ENCODE data around the gene DOCK1. TPM values are rescaled to one million over a fixed set of nuclear protein-coding genes. Genes with fewer than 3 reads are reported as not detected.

The DOCK1 gene
- total RNA-seq, 2 experiments from 2014 or later: 0.75 to 0.81 TPM

DNA sequence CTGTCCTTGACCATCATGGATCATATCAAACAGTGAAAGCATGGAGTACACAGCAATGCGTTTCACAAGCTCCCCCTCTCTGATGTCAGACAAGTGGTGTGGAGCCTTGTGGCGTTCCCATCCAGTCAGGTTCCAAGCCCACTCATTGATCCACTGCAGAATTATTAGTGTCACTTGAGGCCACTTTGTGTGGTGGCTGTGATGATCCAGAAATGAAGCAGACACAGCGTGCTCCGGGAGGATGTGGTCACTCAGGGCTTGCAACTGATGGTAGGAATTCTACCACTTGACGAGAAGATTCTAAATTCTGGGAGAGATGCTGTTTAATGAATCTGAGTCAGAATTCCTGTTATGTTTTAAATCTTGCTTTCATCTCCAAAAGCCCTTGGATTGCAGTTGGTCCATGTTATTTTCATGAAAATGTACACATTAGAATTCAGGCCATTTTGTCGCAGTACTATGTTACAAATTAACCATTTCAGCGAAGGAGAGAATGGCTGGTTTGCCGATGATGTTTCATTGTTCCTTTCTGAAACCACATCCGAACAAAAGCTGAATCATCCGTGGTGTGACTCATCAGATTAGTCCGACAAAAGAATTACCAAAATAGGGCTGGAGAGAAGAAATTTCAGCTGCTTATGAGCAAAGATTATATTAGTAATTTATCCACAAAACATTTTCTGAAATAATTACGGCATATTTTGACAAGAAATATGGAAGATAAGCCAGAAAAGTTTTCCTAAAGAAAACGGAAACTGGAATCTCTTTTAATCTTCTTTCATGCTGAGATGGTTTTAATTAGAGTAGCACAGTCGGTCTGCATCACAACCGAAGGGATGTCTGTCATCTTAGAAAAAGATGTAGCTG, 243.1 kb downstream of the DOCK1 start:
- intact Hi-C loops (cut with DNase I, micrococcal nuclease): no loop called here
- H3K9me3 Mint-ChIP-seq (ENCODE audit: low read depth): no peaks in the 10 kb centered on the region
- no peaks in the 10 kb centered on the region for H3K27me3 Mint-ChIP-seq
- ATAC-seq: no peak
- no peaks in the 10 kb centered on the region for H3K4me1 Mint-ChIP-seq
- H3K36me3 Mint-ChIP-seq (ENCODE audit: low read depth): no peaks in the 10 kb centered on the region
- CTCF ChIA-PET: no interaction called here
- no peak for DNase-seq
- H3K27ac Mint-ChIP-seq: no peak overlapping the region
- no peak overlapping the region for H3K4me3 Mint-ChIP-seq
- POLR2A ChIA-PET: no interaction called here

DNA sequence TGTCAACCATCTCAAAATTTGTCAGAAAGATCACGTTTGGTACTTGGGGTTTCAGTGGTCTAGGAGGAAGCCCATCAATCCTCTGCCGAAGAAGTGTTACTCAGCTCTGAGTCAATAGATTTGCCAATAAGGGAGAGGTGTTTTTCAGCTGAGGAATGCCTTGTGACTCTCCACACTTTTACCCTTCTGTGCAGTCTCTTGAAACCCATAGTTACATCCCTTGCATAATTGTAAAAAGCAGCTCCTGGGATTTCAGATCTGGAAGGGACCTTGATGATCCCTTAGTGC, 243.6 kb downstream of the DOCK1 start:
- Mint-ChIP-seq H3K9me3 (ENCODE audit: low read depth) (no peaks in the 10 kb centered on the region), H3K36me3 (ENCODE audit: low read depth) (no peaks in the 10 kb centered on the region), H3K27me3 (no peaks in the 10 kb centered on the region), H3K4me3 (no peak overlapping the region), H3K4me1 (no peaks in the 10 kb centered on the region), H3K27ac (no peak overlapping the region)
- POLR2A ChIA-PET: no interaction called here
- CTCF ChIA-PET: no interaction called here
- ATAC-seq: no peak
- no peak for DNase-seq
- intact Hi-C loops (cut with DNase I, micrococcal nuclease): no loop called here

DNA sequence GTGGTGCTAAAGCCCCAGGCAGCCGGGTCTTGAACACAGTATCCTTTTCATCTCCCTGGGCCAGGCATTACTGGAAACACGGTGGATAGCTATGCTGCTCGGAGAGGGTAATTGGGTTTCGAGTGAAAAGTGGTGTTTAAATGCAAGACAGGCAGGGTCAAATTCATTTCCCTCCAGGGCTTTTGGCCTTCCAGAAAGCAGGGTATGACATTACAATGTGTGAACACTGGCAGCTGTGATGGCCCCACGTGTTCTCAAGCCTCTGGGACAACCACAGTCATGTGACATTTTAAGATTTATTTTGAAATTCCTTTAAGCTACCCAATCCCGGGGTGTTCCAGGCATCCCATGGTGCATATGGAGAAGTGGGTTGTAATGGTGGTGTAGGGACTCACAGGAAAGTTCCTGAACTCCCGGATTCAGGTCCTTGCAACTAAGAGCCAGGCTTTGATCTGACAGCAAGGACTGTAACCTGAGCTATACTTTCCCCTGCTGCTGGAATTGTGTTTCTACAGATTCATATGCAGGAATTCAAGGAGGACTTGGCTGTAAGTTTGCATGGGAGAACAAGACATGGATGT, 244.4 kb downstream of the DOCK1 start:
- no peak for ATAC-seq
- POLR2A ChIA-PET: no interaction called here
- Mint-ChIP-seq H3K36me3 (ENCODE audit: low read depth) (no peaks in the 10 kb centered on the region), H3K4me3 (no peak overlapping the region), H3K9me3 (ENCODE audit: low read depth) (no peaks in the 10 kb centered on the region), H3K27ac (no peak overlapping the region), H3K4me1 (no peaks in the 10 kb centered on the region), H3K27me3 (no peaks in the 10 kb centered on the region)
- CTCF ChIA-PET: interaction anchor here (0.7 kb wide), 1 partner anchor 462 kb away, joined by 4 read pairs; no protein-coding TSS in a partner anchor
- no peak for DNase-seq
- intact Hi-C loops (cut with DNase I, micrococcal nuclease): no loop called here

DNA sequence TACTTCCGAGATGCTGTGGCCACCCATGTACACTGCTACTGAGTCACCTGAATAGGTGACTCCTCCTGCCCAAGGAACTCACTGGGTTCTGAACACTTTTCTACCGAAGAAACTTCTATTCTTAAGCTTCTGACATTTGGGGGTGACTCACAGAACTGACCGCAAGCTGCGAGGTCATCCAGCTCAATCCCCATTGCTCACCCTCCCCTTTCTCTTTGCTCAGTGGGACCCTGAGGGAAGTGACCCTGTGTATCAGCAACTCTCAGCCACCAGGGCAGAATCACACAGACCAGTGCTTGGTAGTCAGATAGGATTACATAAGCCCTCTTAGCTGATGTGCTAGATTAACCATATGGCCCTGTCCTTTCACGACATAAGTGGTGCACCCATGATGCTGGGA, 244.9 kb downstream of the DOCK1 start:
- H3K27me3 Mint-ChIP-seq: no peaks in the 10 kb centered on the region
- ChIA-PET CTCF (interaction anchor here (0.7 kb wide), 1 partner anchor 463 kb away, joined by 4 read pairs; no protein-coding TSS in a partner anchor), POLR2A (no interaction called here)
- no peaks in the 10 kb centered on the region for H3K9me3 Mint-ChIP-seq (ENCODE audit: low read depth)
- DNase-seq (no peak), ATAC-seq (no peak)
- intact Hi-C loops (cut with DNase I, micrococcal nuclease): no loop called here
- no peak overlapping the region for H3K27ac Mint-ChIP-seq
- no peaks in the 10 kb centered on the region for H3K4me1 Mint-ChIP-seq
- H3K36me3 Mint-ChIP-seq (ENCODE audit: low read depth): no peaks in the 10 kb centered on the region
- no peak overlapping the region for H3K4me3 Mint-ChIP-seq

DNA sequence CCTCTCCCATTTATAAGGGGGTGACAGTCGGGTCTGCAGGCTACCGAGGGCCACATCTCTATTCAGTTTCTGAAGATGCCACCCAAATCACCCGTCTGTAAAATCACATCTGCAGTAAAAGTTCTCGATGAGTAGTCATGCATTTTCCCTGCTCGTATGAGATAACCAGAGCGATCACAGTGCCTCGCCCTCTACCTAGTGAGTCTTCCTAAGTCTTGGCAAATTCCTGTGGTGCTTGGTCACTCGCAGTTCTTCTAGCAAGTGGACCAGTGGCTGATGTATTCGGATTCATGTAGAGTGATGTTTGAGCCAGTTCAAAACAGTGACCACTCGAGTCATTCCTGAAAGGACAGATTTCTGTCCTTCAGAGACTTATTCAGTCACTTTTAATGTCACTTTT, 246.3 kb downstream of the DOCK1 start:
- intact Hi-C loops (cut with DNase I, micrococcal nuclease): no loop called here
- no peak overlapping the region for H3K4me3 Mint-ChIP-seq
- DNase-seq (no peak), ATAC-seq (no peak)
- no peaks in the 10 kb centered on the region for H3K9me3 Mint-ChIP-seq (ENCODE audit: low read depth)
- CTCF ChIA-PET: interaction anchor here (1.2 kb wide), 1 partner anchor 10 kb away, joined by 3 read pairs; no protein-coding TSS in a partner anchor
- no peaks in the 10 kb centered on the region for H3K4me1 Mint-ChIP-seq
- H3K27ac Mint-ChIP-seq: no peak overlapping the region
- POLR2A ChIA-PET: no interaction called here
- no peaks in the 10 kb centered on the region for H3K27me3 Mint-ChIP-seq
- no peaks in the 10 kb centered on the region for H3K36me3 Mint-ChIP-seq (ENCODE audit: low read depth)

DNA sequence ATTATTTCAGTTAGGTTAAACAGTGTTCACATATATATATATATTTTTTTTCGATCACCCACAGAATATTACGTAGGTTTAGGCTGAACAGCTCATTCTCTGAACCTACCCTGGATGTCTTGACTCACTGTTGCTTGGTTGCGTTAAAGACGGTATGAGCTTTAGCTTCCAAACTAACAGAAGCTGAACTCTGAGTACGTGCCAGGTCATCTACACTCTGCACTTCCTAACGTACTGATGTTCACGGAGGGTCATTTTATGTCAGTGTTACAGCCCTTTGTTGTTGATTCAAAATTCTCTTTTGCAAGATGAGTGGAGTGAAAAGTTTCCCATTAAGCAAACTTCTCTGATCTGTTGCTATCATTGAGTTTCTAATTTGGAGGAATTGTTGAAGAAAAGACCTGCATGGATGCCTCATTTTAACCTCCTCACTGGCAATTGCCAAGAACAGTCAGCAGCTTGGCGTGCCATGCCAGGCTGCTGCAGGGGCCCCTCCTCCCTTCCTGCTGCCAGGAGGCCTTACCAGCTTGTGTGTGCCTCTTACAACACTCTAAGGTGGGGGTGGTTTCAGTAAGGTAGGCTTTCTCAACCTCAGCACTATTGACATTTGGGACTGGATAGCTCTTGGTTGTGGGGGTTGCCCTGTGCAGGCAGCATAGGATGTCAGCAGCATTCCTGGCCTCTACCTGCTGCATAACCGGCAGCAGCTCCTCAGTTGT, 246.9 kb downstream of the DOCK1 start:
- intact Hi-C loops (cut with DNase I, micrococcal nuclease): no loop called here
- Mint-ChIP-seq H3K36me3 (ENCODE audit: low read depth) (no peaks in the 10 kb centered on the region), H3K4me3 (no peak overlapping the region), H3K4me1 (no peaks in the 10 kb centered on the region), H3K27ac (no peak overlapping the region), H3K27me3 (no peaks in the 10 kb centered on the region), H3K9me3 (ENCODE audit: low read depth) (no peaks in the 10 kb centered on the region)
- POLR2A ChIA-PET: no interaction called here
- ATAC-seq (no peak), DNase-seq (no peak)
- CTCF ChIA-PET: interaction anchor here (1.2 kb wide), 1 partner anchor 11 kb away, joined by 3 read pairs; no protein-coding TSS in a partner anchor

DNA sequence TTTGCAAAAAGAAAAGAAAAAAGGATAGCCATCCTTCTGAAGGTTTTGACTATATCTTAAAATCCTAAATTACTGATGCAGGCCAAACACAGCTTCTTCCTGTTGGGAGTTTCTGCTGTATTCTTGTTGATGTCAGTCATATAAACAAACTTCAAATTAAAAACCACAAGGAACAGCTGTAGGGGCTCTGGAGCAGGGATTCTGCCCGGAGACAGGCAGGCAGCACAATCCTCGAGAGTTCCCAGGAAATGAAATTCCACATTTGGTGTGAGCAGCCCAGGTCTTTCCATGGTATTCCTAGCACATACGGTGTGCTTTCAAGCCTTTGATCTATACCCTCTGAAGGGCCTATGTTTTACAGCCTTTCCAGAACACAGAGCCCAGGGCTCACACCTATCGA, 248.0 kb downstream of the DOCK1 start:
- POLR2A ChIA-PET: no interaction called here

DNA sequence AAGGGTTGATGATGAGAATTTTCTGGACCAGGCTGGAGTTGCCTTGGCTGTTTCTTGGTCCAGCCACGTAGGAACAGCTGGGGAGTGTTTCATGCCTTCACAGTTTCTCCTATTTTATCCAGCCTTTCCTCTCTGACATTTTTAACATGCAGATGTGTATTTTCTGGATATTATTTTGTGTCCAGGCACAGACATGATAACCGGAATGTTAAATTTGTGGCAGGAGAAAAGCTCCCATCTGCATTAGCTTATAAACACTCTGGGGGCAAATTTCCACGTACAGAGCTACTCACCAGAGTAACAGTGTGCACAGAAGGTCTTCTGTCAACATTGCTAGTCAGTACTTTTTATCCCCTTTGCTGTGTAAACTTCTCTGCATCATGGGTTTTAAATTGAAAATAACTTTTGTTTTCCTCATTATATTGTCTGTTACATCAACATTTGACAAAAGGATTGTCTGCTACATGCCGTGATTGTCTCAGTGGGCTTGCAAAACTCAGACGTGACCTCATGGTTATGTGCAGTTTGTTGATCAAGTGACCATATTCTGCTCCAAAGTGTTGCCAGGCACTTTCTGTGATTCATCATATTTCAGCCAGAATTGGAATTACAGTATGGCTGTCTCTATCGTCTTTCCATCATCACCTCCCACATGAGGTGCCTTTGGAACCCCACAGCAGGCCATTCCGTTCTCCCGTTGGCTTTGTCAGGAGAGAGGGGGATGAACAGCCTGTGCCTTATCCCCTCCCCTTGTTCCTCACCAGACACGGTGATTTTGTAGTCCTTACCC, 249.8 kb downstream of the DOCK1 start:
- H3K4me3 Mint-ChIP-seq: no peak overlapping the region
- ChIA-PET CTCF (no interaction called here), POLR2A (no interaction called here)
- H3K9me3 Mint-ChIP-seq (ENCODE audit: low read depth): no peaks in the 10 kb centered on the region
- H3K4me1 Mint-ChIP-seq: no peaks in the 10 kb centered on the region
- intact Hi-C loops (cut with DNase I, micrococcal nuclease): no loop called here
- ATAC-seq (no peak), DNase-seq (no peak)
- H3K27ac Mint-ChIP-seq: no peak overlapping the region
- no peaks in the 10 kb centered on the region for H3K36me3 Mint-ChIP-seq (ENCODE audit: low read depth)
- H3K27me3 Mint-ChIP-seq: no peaks in the 10 kb centered on the region

More for the DNA sequence above, 248.0 kb downstream of the DOCK1 start:
- DNase-seq (no peak), ATAC-seq (no peak)
- intact Hi-C loops (cut with DNase I, micrococcal nuclease): no loop called here
- Mint-ChIP-seq H3K4me3 (no peak overlapping the region), H3K36me3 (ENCODE audit: low read depth) (no peaks in the 10 kb centered on the region), H3K4me1 (no peaks in the 10 kb centered on the region), H3K27ac (no peak overlapping the region), H3K9me3 (ENCODE audit: low read depth) (no peaks in the 10 kb centered on the region), H3K27me3 (no peaks in the 10 kb centered on the region)
- CTCF ChIA-PET: interaction anchor here (0.6 kb wide), 1 partner anchor 91 kb away, joined by 3 read pairs; no protein-coding TSS in a partner anchor

DNA sequence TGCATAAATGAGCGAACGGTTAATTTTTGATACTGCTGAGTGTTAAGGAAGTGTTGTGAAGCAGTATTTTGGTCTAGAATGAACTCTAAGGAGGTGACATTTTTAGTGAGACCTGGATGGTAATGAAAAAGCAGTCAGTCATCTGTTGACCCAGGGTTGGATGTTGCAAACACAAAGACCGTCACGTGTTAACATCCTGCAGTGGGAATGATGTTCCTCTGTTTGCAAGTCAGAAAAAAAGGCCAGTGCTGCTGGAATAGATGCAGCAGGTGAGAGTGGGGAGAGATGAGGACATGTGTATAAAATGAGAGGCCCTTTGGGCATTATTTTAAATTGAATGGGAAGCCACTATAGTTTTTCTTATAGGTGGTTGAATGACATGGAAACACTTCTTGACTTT, 251.9 kb downstream of the DOCK1 start:
- H3K27ac Mint-ChIP-seq: no peak overlapping the region
- ATAC-seq (no peak), DNase-seq (no peak)
- H3K4me1 Mint-ChIP-seq: no peaks in the 10 kb centered on the region
- POLR2A ChIA-PET: no interaction called here
- no peak overlapping the region for H3K4me3 Mint-ChIP-seq
- CTCF ChIA-PET: no interaction called here
- H3K36me3 Mint-ChIP-seq (ENCODE audit: low read depth): no peaks in the 10 kb centered on the region
- no peaks in the 10 kb centered on the region for H3K27me3 Mint-ChIP-seq
- intact Hi-C loops (cut with DNase I, micrococcal nuclease): no loop called here
- H3K9me3 Mint-ChIP-seq (ENCODE audit: low read depth): no peaks in the 10 kb centered on the region

DNA sequence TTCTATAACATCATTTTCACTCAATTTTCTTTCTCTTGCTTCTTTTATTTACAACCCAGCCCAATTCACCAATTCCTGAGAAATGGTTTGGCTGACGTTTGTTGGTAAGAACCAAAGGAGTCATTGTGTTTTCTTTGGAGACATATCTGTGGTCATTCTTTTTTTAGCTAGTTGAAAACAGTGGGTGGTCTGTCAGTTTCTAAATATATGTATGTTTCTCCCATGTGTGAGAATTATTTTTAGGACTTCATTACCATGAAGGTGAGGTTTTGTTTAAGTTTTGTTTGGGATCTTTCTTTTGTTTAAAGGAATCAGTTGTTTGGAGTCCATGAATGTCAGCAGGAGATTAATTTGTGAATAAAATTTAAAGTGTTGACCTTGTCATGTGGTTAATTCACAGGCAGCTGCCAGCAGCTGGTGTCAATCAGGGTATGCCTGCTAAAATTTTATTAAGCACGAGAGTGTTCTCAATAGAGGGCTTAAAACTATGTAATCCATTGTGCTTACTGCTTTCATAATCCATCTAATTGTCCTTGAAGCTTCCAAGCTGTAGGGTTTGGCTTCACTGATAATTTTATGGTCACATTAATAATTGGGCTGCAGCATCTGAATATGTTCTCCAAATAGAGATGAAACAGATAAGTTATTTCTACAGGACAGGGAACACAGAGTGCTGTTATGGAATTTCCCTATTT, 252.4 kb downstream of the DOCK1 start:
- no peak for DNase-seq
- no peaks in the 10 kb centered on the region for H3K9me3 Mint-ChIP-seq (ENCODE audit: low read depth)
- POLR2A ChIA-PET: no interaction called here
- H3K27ac Mint-ChIP-seq: no peak overlapping the region
- no peaks in the 10 kb centered on the region for H3K4me1 Mint-ChIP-seq
- H3K36me3 Mint-ChIP-seq (ENCODE audit: low read depth): no peaks in the 10 kb centered on the region
- intact Hi-C loops (cut with DNase I, micrococcal nuclease): no loop called here
- no peak overlapping the region for H3K4me3 Mint-ChIP-seq
- no peak for ATAC-seq
- no peaks in the 10 kb centered on the region for H3K27me3 Mint-ChIP-seq
- CTCF ChIA-PET: no interaction called here

DNA sequence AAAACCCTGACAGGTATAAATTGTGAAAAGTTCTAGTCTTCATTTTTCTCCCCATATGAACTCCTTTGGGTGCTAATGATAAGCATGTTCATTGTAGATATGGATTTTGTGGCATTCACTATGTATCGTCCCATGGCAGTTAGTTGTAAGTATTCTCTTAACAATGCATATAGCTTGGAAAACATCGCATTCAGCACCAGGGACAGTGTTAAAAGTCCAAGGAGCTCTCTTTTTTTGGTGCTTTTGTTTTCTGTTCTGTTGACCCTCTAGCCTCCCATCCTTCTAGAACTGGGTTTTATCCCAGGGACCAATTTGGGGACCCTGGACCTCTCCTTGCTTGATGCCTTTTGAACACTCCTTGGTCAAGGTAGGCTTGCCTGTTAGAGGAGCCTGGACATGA, 253.4 kb downstream of the DOCK1 start:
- Mint-ChIP-seq H3K36me3 (ENCODE audit: low read depth) (no peaks in the 10 kb centered on the region), H3K27ac (no peak overlapping the region), H3K4me1 (no peaks in the 10 kb centered on the region), H3K9me3 (ENCODE audit: low read depth) (no peaks in the 10 kb centered on the region), H3K4me3 (no peak overlapping the region), H3K27me3 (no peaks in the 10 kb centered on the region)
- POLR2A ChIA-PET: no interaction called here
- no peak for DNase-seq
- CTCF ChIA-PET: no interaction called here
- ATAC-seq: no peak
- intact Hi-C loops (cut with DNase I, micrococcal nuclease): no loop called here

All from activated CD4-positive, alpha-beta T cell treated with anti-CD3 and anti-CD28 coated beads for 36 hours (primary cell).